Fibroblast of skin of left quadriceps (primary cell): Measurements from ENCODE around the gene MED19.
"Not testable (repeated sequence)": the region's sequence is repeated elsewhere in the genome, so short reads cannot be mapped to it uniquely, and the experiment has no call there.

Experiments used
- DNase-seq, 2 experiments: peaks; one replicate each; pipeline ENCODE4 v3.0.0-alpha.2; 2013; ENCODE audit warnings: low read depth in 2 of 2

MED19 gene

GRCh38 chr11:57711414-57712255 lies at the start of gene MED19:
MED19 (minus strand) TSS chr11:57712215; CDS start chr11:57712179, 36 bp downstream.
- peak; percentile 20 to 28 for DNase-seq

GRCh38 chr11:57758174-57758573 lies 46.2 kb upstream of the MED19 start:
- no peak for DNase-seq

GRCh38 chr11:57752954-57753353 lies 40.9 kb upstream of the MED19 start:
- no peak for DNase-seq

- no peak for DNase-seq
Observed at GRCh38 chr11:57751676-57752253, 39.8 kb upstream of the MED19 start, which contains the start of gene BTBD18. BTBD18 (minus strand) TSS chr11:57751819; CDS start chr11:57751188, 631 bp downstream.

- no peak for DNase-seq
Observed at GRCh38 chr11:57751176-57751575, 39.2 kb upstream of the MED19 start.

GRCh38 chr11:57746920-57747319 lies 34.9 kb upstream of the MED19 start:
- DNase-seq: no peak

- DNase-seq: no peak
Observed at GRCh38 chr11:57745206-57745605, 33.2 kb upstream of the MED19 start.

- no peak for DNase-seq
Observed at GRCh38 chr11:57744357-57744756, 32.3 kb upstream of the MED19 start.

- DNase-seq: no peak
Observed at GRCh38 chr11:57742087-57742452, 30.1 kb upstream of the MED19 start.

- DNase-seq: peak; percentile 94
Observed at GRCh38 chr11:57741132-57742086, 29.4 kb upstream of the MED19 start, which contains the start of gene SELENOH. SELENOH (plus strand) TSS chr11:57741491; CDS start chr11:57741596, 105 bp downstream.

- no peak for DNase-seq
Observed at GRCh38 chr11:57735619-57736298, 23.7 kb upstream of the MED19 start.

GRCh38 chr11:57732661-57733060 lies 20.6 kb upstream of the MED19 start:
- DNase-seq: no peak

- no peak for DNase-seq
Observed at GRCh38 chr11:57729479-57729878, 17.5 kb upstream of the MED19 start.

- no peak for DNase-seq
Observed at GRCh38 chr11:57728829-57729228, 16.8 kb upstream of the MED19 start.

GRCh38 chr11:57727185-57727584 lies 15.2 kb upstream of the MED19 start:
- DNase-seq: no peak

GRCh38 chr11:57716726-57717125 lies 4.7 kb upstream of the MED19 start:
- not testable (repeated sequence) for DNase-seq

- no peak for DNase-seq
Observed at GRCh38 chr11:57713835-57714234, 1.8 kb upstream of the MED19 start.

- DNase-seq: peak; percentile 99
Observed at GRCh38 chr11:57712256-57713150, 488 bp upstream of the MED19 start, which contains the start of gene TMX2. TMX2 (plus strand) TSS chr11:57712593; CDS start chr11:57712619, 26 bp downstream.

GRCh38 chr11:57709802-57710367 lies 2.1 kb downstream of the MED19 start:
- no peak for DNase-seq

GRCh38 chr11:57705432-57705831 lies 6.6 kb downstream of the MED19 start:
- not testable (repeated sequence) for DNase-seq
